Measurements from ENCODE around the gene FAM217B.

FAM217B gene

GRCh38 chr20:59920944-59921343 is 19.2 kb upstream of the FAM217B start:
- Histone ChIP-seq H3K4me3 (no peak overlapping the region), H3K9me3 (ENCODE audit: low read depth, low read length) (no peaks in the 10 kb centered on the region), H3K9ac (ENCODE audit: insufficient read length) (no peak overlapping the region), H3K36me3 (ENCODE audit: insufficient read depth, low read length) (no peaks in the 10 kb centered on the region), H3K27ac (no peak overlapping the region)
- TF ChIP-seq POLR2AphosphoS5 (IDR thresholded peaks at IDR 0.05; ENCODE audit: borderline replicate concordance, low read depth, low read length) (no peak), EZH2 (IDR thresholded peaks at IDR 0.05) (no peak), FOXP2 (optimal IDR thresholded peaks at IDR 0.05; ENCODE audit: control extremely low read depth, extremely low read length, insufficient read depth) (no peak)
- no peak for DNase-seq (ENCODE audit: low read depth, low spot score)

- Histone ChIP-seq H3K4me3 (no peak overlapping the region), H3K9me3 (ENCODE audit: low read depth, low read length) (no peaks in the 10 kb centered on the region), H3K9ac (ENCODE audit: insufficient read length) (no peak overlapping the region), H3K36me3 (ENCODE audit: insufficient read depth, low read length) (no peaks in the 10 kb centered on the region), H3K27ac (no peak overlapping the region)
- no peak for DNase-seq (ENCODE audit: low read depth, low spot score)
- no peak for TF ChIP-seq POLR2AphosphoS5 (IDR thresholded peaks at IDR 0.05; ENCODE audit: borderline replicate concordance, low read depth, low read length)
- TF ChIP-seq FOXP2 (optimal IDR thresholded peaks at IDR 0.05; ENCODE audit: control extremely low read depth, extremely low read length, insufficient read depth): no peak
- TF ChIP-seq EZH2 (IDR thresholded peaks at IDR 0.05): no peak
Observed at GRCh38 chr20:59923514-59923913, 16.7 kb upstream of the FAM217B start.

GRCh38 chr20:59925359-59925758 is 14.8 kb upstream of the FAM217B start:
- Histone ChIP-seq H3K36me3 (ENCODE audit: insufficient read depth, low read length) (no peaks in the 10 kb centered on the region), H3K4me3 (no peak overlapping the region), H3K27ac (no peak overlapping the region), H3K9ac (ENCODE audit: insufficient read length) (no peak overlapping the region), H3K9me3 (ENCODE audit: low read depth, low read length) (no peaks in the 10 kb centered on the region)
- DNase-seq (ENCODE audit: low read depth, low spot score): no peak
- TF ChIP-seq POLR2AphosphoS5 (IDR thresholded peaks at IDR 0.05; ENCODE audit: borderline replicate concordance, low read depth, low read length) (no peak), FOXP2 (optimal IDR thresholded peaks at IDR 0.05; ENCODE audit: control extremely low read depth, extremely low read length, insufficient read depth) (no peak), EZH2 (IDR thresholded peaks at IDR 0.05) (no peak)

GRCh38 chr20:59925899-59926298 is 14.3 kb upstream of the FAM217B start:
- no peak for DNase-seq (ENCODE audit: low read depth, low spot score)
- no peaks in the 10 kb centered on the region for H3K36me3 ChIP-seq (ENCODE audit: insufficient read depth, low read length)
- H3K4me3 ChIP-seq: no peak overlapping the region
- peak overlapping the region; percentile 27; the same call in 1 of the 2 replicates for H3K27ac ChIP-seq
- H3K9ac ChIP-seq (ENCODE audit: insufficient read length): no peak overlapping the region
- no peaks in the 10 kb centered on the region for H3K9me3 ChIP-seq (ENCODE audit: low read depth, low read length)
- TF ChIP-seq POLR2AphosphoS5 (IDR thresholded peaks at IDR 0.05; ENCODE audit: borderline replicate concordance, low read depth, low read length) (no peak), EZH2 (IDR thresholded peaks at IDR 0.05) (no peak), FOXP2 (optimal IDR thresholded peaks at IDR 0.05; ENCODE audit: control extremely low read depth, extremely low read length, insufficient read depth) (no peak)

GRCh38 chr20:59931511-59932312 is 8.5 kb upstream of the FAM217B start:
- Histone ChIP-seq H3K9me3 (ENCODE audit: low read depth, low read length) (no peaks in the 10 kb centered on the region), H3K27ac (peak overlapping the region; percentile 77), H3K9ac (ENCODE audit: insufficient read length) (peak overlapping the region; percentile 35), H3K4me3 (no peak overlapping the region), H3K36me3 (ENCODE audit: insufficient read depth, low read length) (no peaks in the 10 kb centered on the region)
- DNase-seq (ENCODE audit: low read depth, low spot score): no peak
- no peak for TF ChIP-seq EZH2 (IDR thresholded peaks at IDR 0.05)
- TF ChIP-seq POLR2AphosphoS5 (IDR thresholded peaks at IDR 0.05; ENCODE audit: borderline replicate concordance, low read depth, low read length): no peak
- TF ChIP-seq FOXP2 (optimal IDR thresholded peaks at IDR 0.05; ENCODE audit: control extremely low read depth, extremely low read length, insufficient read depth): no peak

- DNase-seq (ENCODE audit: low read depth, low spot score): no peak
- Histone ChIP-seq H3K9me3 (ENCODE audit: low read depth, low read length) (no peaks in the 10 kb centered on the region), H3K9ac (ENCODE audit: insufficient read length) (no peak overlapping the region), H3K4me3 (no peak overlapping the region), H3K36me3 (ENCODE audit: insufficient read depth, low read length) (no peaks in the 10 kb centered on the region), H3K27ac (no peak overlapping the region)
- TF ChIP-seq POLR2AphosphoS5 (IDR thresholded peaks at IDR 0.05; ENCODE audit: borderline replicate concordance, low read depth, low read length) (no peak), FOXP2 (optimal IDR thresholded peaks at IDR 0.05; ENCODE audit: control extremely low read depth, extremely low read length, insufficient read depth) (no peak), EZH2 (IDR thresholded peaks at IDR 0.05) (no peak)
Observed at GRCh38 chr20:59932616-59933295, 7.4 kb upstream of the FAM217B start.

- Histone ChIP-seq H3K9ac (ENCODE audit: insufficient read length) (no peak within 1 kb of the TSS), H3K9me3 (ENCODE audit: low read depth, low read length) (no peaks in the 10 kb centered on the region), H3K4me3 (no peak within 1 kb of the TSS), H3K27ac (no peak within 1 kb of the TSS), H3K36me3 (ENCODE audit: insufficient read depth, low read length) (no peaks in the 10 kb centered on the region)
- no peak for DNase-seq (ENCODE audit: low read depth, low spot score)
- TF ChIP-seq EZH2 (IDR thresholded peaks at IDR 0.05) (no peak), POLR2AphosphoS5 (IDR thresholded peaks at IDR 0.05; ENCODE audit: borderline replicate concordance, low read depth, low read length) (no peak), FOXP2 (optimal IDR thresholded peaks at IDR 0.05; ENCODE audit: control extremely low read depth, extremely low read length, insufficient read depth) (no peak)
Observed at GRCh38 chr20:59933296-59933848, 6.8 kb upstream of the FAM217B start, which contains the start of gene SYCP2. Gene SYCP2 (minus strand): TSS chr20:59933637. CDS start chr20:59922413, 11,224 bp downstream.

All from SK-N-MC (cell line).